GM19452 (cell line): ENCODE measurements around the gene GIMAP1.

Source experiments
- ATAC-seq: cut with Tn5 transposase; IDR thresholded peaks from one replicate; pipeline ENCODE4 v1.9.1; 2021; ENCODE audit not compliant: unreplicated experiment

The GIMAP1 gene

GRCh38 chr7:150721970-150722373 is 5.6 kb downstream of the GIMAP1 start:
- no peak for ATAC-seq

GRCh38 chr7:150722431-150722931 is 6.1 kb downstream of the GIMAP1 start:
- ATAC-seq, result no peak

GRCh38 chr7:150723467-150723866 is 7.1 kb downstream of the GIMAP1 start:
- ATAC-seq, result no peak

GRCh38 chr7:150727381-150727780 is 11.0 kb downstream of the GIMAP1 start:
- no peak for ATAC-seq

GRCh38 chr7:150728011-150728410 is 11.6 kb downstream of the GIMAP1 start:
- ATAC-seq, result no peak

- no peak for ATAC-seq
These were observed 12.2 kb downstream of the GIMAP1 start for GRCh38 chr7:150728609-150729008.

GRCh38 chr7:150731916-150732315 is 15.5 kb downstream of the GIMAP1 start:
- ATAC-seq, result no peak

- ATAC-seq, result no peak
These were observed 16.5 kb downstream of the GIMAP1 start for GRCh38 chr7:150732786-150733481.

GRCh38 chr7:150733482-150734095 is 17.2 kb downstream of the GIMAP1 start:
- no peak for ATAC-seq

GRCh38 chr7:150734254-150734653 is 17.8 kb downstream of the GIMAP1 start:
- no peak for ATAC-seq

- ATAC-seq, result no peak
These were observed 19.4 kb downstream of the GIMAP1 start for GRCh38 chr7:150735596-150736358.

- peak; percentile 23 for ATAC-seq
These were observed 20.5 kb downstream of the GIMAP1 start for GRCh38 chr7:150736864-150737263.

GRCh38 chr7:150737265-150738055 is 21.0 kb downstream of the GIMAP1 start, which contains the start of gene GIMAP5:
GIMAP5 (plus strand) TSS chr7:150737418; CDS start chr7:150740885, 3,467 bp downstream.
- peak; percentile 65 for ATAC-seq

- no peak for ATAC-seq
These were observed 21.7 kb downstream of the GIMAP1 start for GRCh38 chr7:150738092-150738491.

GRCh38 chr7:150738591-150739001 is 22.2 kb downstream of the GIMAP1 start:
- no peak for ATAC-seq

- no peak for ATAC-seq
These were observed 22.6 kb downstream of the GIMAP1 start for GRCh38 chr7:150739033-150739432.

- ATAC-seq, result no peak
These were observed 23.6 kb downstream of the GIMAP1 start for GRCh38 chr7:150740053-150740452.

GRCh38 chr7:150742286-150742968 is 26.0 kb downstream of the GIMAP1 start:
- no peak for ATAC-seq

GRCh38 chr7:150744041-150744656 is 27.7 kb downstream of the GIMAP1 start:
- no peak for ATAC-seq

- no peak for ATAC-seq
These were observed 28.7 kb downstream of the GIMAP1 start for GRCh38 chr7:150745086-150745485.
